Measurements from ENCODE around the gene OSBPL9. TPM values are rescaled to one million over a fixed set of nuclear protein-coding genes. Genes with fewer than 3 reads are reported as not detected.
"Not testable (repeated sequence)": the region's sequence is repeated elsewhere in the genome, so short reads cannot be mapped to it uniquely, and the experiment has no call there.

The OSBPL9 gene
- total RNA-seq, 1 donor from 2014 or later = 41.7 TPM

DNA sequence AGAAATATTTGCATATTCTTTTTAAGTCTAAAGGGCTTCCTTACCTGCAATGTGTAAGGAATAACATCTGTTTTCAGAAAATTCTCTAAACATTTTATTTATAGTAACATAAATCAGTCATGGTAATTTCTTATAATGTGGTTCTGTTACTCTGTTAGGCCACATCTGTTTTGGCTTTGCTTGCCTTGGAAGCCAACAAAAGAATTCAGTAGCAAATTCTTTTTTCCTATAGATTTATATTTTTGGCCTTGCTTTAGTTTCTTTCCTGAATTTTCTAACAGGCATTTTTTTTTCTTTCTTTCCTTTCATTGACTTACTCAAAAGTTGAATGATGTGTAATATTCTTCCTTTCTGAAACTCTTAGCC is 72.2 kb downstream of the OSBPL9 start:
- ATAC-seq (ENCODE audit: poor library complexity) = no peak
- DNase-seq = no peak
- intact Hi-C loops (cut with DNase I) = no loop called here

DNA sequence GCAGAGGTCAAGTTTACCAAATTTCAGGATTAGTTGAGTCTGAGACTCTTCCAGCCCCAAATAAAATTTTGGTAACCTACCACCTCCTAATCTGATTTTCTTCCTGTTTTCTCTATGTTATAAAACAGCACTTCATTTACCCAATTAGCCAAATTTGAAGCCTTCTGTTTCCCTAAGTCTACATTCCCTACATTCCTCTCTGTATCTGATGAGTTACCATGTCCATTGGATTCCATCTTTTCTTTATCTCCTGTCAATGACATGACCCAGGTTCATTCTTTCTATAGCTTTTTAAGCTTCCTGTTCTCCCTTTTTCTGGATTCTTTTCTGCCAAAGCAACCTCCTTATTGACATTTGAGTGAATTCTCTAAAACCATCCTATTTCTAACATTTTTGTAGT is 72.8 kb downstream of the OSBPL9 start:
- DNase-seq (no peak), ATAC-seq (ENCODE audit: poor library complexity) (no peak)
- intact Hi-C loops (cut with DNase I) = no loop called here

DNA sequence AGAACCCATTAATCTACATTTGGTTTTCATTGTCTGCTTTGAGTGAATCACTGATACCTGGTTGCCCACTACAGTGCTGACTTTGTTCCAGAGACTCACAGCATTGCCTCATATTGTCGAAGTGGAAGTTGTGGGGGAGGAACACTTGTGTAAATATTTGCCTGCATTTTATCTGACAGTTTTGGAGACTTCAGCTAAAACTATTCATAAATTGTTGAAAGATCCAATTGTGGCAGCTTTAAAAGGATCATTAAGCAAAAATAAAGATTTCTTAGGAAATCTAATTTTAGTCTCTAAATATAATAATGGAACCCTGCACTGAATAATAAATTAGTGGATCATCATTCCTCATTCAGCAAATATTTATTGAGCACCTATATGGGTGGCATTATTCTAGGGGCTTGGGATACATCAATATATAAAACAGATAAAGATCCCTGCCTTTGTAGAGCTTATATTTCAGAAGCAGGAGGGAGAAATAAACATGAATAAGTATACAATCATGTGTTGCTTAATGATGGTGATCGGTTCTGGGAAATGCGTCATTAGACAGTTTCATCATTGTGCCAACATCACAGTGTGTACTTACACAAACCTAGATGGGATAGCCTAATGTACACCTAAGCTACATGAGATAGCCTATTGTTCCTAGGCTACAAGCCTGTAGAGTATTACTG is 73.5 kb downstream of the OSBPL9 start:
- DNase-seq (no peak), ATAC-seq (ENCODE audit: poor library complexity) (peak; percentile 53)
- intact Hi-C loops (cut with DNase I) = no loop called here

DNA sequence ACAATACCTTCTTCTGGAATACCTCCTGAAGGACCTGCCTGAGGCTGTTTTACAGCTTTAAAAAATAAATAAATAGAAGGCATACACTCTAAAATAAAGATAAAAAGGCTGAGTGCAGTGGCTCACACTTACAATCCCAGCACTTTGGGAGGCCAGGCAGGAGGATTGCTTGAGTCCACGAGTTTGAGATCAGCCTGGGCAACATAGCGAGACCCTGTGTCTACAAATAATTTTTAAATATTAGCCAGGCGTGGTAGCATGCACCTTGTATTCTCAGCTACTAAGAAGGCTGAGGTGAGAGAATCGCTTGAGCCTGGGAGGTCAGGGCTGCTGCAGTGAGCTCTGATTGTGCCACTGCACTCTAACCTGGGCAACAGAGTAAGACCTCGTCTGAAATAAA is 75.0 kb downstream of the OSBPL9 start:
- ATAC-seq (ENCODE audit: poor library complexity) (no peak), DNase-seq (no peak)
- intact Hi-C loops (cut with DNase I) = no loop called here

DNA sequence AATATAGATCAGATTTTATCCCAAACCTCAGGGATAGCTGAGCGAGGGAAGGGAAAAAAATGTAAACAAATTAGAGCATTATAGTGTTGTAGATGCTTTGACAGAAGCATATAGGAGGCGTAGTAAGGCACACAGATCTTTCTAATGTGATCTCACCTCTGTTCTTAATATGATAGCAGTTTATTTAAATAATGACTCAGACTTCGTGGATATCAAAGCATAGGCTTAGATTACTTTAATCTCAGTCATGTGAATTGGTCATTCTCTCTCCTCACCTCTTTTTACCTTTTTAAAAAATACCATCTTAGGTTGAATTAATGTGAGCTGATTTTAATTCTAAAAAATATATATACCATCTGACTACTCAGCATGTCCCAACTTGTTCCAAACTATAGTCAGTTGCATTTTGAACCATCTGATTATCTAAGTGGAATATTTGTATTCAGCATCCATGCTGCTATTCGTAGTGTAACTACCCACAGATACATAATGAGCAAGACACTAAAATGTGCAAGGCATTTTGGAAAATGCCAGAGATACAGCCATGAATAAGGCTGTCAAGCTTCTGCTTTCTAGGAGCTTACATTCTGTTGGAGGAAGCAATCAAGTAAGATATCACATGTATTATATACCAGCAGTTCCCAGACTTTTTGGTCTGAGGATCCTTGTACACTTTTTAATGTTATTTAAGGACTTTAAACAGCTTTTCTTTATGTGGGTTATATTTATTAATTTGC is 76.7 kb downstream of the OSBPL9 start:
- ATAC-seq (ENCODE audit: poor library complexity) (no peak), DNase-seq (no peak)
- intact Hi-C loops (cut with DNase I) = no loop called here

DNA sequence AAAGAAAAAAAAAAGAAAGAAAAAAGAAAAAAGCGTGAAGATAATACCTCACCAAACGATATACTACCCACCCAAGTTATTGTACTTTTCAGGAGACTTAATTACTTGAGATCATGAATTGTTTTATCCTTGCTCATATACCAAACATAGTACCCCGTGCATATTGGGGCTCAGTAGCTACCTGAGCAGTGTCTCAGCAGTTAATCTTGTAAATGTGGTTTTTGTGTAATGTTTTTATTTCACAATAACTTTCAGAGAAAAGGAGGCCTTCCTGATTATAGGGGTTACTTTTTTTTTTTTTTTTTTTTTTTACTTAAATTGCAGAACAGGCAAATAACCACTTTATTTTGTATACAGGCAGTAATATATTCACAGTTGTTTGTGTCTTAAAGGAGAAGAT is 80.3 kb downstream of the OSBPL9 start:
- ATAC-seq (ENCODE audit: poor library complexity) = no peak
- DNase-seq = no peak
- intact Hi-C loops (cut with DNase I) = no loop called here

DNA sequence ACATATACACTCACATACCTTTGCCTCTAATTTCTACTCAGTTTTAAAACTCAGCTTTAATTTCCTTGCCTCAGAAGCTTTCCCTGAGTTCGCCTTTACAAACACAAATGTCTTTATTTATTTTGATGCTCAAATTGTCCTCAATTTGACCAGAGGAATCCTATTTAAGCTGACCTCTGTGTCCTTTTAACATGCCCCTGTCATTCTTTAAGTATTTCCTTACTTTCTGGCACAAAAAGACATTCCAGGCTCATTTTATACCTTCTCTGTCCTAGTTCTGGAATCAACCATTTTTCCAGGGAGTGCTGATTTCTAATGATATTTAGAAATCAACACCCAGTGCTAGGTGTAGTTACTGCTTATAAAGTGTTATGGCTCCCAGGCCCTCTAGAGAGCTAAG is 82.5 kb downstream of the OSBPL9 start:
- no peak for DNase-seq
- intact Hi-C loops (cut with DNase I) = no loop called here
- no peak for ATAC-seq (ENCODE audit: poor library complexity)

DNA sequence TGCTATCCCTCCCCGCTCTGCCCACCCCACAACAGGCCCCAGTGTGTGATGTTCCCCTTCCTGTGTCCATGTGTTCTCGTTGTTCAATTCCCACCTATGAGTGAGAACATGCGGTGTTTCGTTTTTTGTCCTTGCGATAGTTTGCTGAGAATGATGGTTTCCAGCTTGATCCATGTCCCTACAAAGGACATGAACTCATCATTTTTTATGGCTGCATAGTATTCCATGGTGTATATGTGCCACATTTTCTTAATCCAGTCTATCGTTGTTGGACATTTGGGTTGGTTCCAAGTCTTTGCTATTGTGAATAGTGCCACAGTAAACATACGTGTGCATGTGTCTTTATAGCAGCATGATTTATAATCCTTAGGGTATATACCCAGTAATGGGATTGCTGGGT is 84.9 kb downstream of the OSBPL9 start:
- ATAC-seq (ENCODE audit: poor library complexity); intact Hi-C loops (cut with DNase I); DNase-seq: not testable (repeated sequence)

DNA sequence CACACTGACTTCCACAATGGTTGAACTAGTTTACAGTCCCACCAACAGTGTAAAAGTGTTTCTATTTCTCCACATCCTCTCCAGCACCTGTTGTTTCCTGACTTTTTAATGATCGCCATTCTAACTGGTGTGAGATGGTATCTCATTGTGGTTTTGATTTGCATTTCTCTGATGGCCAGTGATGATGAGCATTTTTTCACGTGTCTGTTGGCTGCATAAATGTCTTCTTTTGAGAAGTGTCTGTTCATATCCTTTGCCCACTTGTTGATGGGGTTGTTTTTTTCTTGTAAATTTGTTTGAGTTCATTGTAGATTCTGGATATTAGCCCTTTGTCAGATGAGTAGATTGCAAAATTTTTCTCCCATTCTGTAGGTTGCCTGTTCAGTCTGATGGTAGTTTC is 85.3 kb downstream of the OSBPL9 start:
- ATAC-seq (ENCODE audit: poor library complexity); DNase-seq; intact Hi-C loops (cut with DNase I): not testable (repeated sequence)

DNA sequence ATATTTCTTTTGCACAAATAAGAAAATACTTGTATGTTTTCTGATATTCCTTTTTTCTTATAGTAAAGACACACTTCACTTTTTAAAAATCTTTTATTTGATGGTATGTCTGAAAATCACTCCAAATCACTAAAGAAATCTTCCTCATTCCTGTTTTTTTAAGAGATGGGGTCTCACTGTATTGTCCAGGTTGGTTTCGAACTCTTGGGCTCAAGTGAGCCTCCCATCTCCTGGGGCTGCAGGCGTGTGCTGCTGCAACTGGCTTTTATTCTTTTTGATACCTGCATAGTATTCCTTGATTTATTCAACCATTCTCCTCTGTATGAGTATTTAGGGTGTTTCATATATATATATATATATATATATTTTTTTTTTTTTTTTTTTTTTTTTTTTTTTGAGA is 88.1 kb downstream of the OSBPL9 start:
- intact Hi-C loops (cut with DNase I) = no loop called here
- ATAC-seq (ENCODE audit: poor library complexity) = no peak
- DNase-seq = no peak

DNA sequence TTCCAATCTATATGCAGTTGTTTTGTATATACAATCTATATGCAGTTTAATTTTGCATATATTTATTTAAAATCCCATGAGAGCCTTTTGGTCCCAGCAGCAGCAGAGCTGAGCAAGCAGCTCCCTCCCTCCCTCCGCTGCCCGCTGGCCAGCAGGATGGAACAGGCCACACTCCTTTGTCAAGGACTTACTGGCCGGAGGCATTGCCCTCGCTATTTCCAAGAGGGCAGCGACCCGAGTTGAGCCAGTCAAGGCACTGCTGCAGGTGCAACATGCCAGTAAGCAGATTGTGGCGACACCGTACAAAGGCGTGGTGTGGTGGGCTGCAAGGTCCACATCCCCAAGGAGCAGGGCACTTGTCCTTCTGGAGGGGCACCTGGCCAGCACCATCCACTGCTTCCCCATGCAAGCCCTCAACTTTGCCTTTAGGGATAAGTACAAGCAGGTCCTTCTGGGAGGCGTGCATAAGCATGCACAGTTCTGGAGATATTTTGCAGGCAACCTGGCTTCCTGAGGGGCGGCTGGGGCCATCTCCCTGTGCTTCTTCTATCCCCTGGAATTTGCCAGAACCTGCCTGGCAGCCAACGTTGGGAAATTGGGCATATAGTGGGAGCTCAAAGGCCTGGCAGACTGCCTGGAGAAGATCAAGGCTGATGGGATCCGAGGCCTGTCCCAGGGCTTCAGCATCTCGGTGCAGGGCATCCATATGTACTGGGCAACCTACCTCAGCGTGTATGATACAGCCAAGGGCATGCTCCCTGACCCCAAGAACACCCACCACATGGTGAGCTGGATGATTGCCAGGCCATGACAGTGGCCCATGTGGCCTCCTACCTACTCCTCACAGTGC is 92.2 kb downstream of the OSBPL9 start:
- intact Hi-C loops (cut with DNase I) = no loop called here
- peak; percentile 31 for ATAC-seq (ENCODE audit: poor library complexity)
- DNase-seq = no peak

DNA sequence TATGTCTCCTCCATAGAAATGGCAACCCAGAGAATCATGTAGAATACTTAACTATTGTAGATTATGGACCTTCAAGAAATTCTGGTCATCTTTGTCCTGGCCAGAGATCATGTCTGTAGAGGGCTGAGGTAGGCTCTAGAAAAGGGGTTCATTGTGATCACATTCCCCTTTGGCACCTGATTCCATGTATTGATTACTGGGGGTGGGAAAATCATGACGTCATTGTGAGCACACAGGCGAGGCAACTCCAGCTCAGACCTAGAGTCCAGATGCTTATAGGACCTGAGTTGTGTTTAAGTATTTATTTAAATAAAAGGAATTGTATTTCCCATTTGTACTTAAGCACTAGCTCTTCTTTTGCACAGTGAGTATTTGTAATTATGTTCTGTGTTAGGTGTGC is 93.1 kb downstream of the OSBPL9 start:
- intact Hi-C loops (cut with DNase I) = no loop called here
- no peak for DNase-seq
- no peak for ATAC-seq (ENCODE audit: poor library complexity)

DNA sequence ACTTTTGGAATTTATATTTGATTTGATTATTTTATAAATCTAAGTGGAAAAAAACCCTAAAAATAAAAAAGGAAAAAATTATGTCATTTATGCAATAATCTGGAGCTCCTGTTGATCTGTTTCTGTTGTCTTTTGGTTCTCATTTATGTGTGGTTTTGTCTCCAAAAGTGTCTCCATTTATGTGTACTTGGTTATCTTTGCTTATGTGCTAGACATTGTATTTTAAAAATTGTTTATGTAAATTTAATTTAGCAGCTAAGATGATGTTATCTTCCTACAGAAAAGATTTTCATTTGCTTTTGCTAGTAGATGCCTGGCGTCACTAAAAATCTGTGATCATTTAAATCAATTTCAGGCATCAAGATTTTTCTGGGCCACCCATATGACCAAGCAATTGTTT is 95.7 kb downstream of the OSBPL9 start:
- DNase-seq = no peak
- no peak for ATAC-seq (ENCODE audit: poor library complexity)
- intact Hi-C loops (cut with DNase I) = no loop called here

DNA sequence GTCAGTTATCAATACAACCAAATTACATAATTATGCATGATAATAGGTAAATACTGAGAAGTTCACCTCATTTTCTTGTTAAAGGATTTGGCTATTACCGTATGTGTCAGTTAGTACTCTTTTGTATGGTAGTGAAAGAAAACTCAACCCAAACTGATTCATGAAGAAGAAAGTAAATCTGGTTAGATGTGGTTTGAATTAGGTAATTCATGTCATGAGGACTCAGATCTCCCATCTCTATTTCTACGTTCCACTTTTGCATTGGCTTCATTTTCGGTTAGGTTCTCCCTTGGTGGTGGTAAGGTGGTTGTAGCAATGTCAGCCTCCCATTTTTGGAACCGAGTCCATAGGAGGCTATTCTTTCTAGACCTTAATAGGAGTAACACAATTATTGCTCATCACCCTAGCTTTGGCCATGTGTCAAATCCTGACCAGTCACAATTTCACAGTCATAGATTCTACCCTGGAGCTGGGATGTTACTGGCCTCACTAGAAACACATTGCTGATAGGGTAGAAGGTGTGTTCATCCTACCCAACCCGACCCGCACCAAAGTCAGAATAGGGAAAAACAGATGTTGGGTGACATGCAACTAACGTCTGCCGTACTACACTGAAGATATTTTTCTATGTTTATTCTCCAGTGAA is 97.6 kb downstream of the OSBPL9 start:
- ATAC-seq (ENCODE audit: poor library complexity) (no peak), DNase-seq (no peak)
- intact Hi-C loops (cut with DNase I) = no loop called here

DNA sequence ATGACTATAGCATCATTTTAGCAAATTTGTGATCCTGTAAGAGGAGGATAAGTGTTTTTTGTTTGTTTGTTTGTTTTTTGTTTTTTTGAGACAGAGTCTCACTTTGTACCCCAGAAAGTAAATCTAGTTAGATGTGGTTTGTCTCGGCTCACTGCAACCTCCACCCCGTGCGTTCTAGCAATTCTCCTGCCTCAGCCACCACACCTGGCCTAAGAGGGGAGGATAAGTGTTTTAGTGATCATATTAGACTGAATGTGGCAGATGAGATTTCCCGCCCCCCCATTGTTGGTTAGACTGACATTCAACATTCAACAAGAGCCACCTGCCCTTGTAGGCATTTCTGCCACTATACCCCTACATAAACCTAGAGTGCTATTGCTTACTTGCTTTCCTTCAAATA is 98.5 kb downstream of the OSBPL9 start:
- intact Hi-C loops (cut with DNase I) = no loop called here
- no peak for ATAC-seq (ENCODE audit: poor library complexity)

DNA sequence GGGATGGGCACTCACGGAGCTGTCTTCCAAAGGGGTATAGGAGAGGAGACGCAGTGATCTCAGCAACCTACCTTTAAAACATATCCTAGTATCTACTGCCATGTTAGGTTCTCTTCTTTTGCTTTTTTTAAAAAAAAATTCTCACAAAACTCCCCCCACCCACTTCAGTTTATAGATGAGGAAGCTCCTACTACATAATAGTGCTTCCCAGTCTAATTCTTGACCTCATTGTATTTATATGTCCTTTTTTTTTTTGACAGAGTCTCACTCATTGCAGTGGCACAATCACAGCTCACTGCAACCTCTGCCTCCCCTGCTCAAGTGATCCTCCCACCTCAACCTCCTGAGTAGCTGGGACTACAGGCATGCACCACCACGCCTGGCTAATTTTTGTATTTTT is 99.9 kb downstream of the OSBPL9 start:
- ATAC-seq (ENCODE audit: poor library complexity) (no peak), DNase-seq (no peak)
- intact Hi-C loops (cut with DNase I) = no loop called here

More for the DNA sequence above, 98.5 kb downstream of the OSBPL9 start:
- DNase-seq = no peak

DNA sequence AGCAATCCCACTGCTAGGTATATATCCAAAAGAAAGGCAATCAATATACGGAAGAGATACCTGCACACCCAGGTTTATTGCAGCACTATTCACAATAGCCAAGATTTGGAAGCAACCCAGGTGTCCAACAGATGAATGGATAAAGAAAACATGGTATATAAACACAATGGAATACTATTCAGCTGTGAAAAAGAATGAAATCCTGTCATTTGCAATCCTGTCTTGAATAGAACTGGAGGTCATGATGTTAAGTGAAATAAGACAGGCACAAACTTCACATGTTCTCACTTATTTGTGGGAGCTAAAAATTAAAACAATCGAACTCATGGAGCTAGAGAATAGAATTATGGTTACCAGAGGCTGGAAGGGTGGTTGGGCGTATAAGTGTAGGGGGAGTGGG is 101.0 kb downstream of the OSBPL9 start:
- ATAC-seq (ENCODE audit: poor library complexity) (no peak), DNase-seq (no peak)
- intact Hi-C loops (cut with DNase I) = no loop called here

DNA sequence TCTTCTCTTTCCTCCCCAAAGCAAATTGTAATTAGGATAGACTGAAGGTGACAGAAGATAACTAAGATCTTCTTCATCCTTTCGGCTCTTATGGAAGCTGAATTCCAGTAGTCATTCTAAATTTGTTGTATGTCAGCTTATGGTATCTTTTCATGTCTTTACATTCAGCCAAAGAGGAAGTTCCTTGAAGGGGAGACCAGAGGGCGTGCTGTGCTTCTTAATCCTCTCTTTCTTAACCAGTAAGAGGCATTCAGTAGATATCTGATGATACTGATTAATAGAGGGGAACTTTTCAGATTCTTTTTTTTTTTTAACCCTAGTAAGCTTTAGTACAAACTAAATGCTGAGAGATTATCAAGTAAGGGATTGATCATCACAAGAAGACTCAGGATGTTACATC is 102.3 kb downstream of the OSBPL9 start:
- intact Hi-C loops (cut with DNase I) = no loop called here
- no peak for ATAC-seq (ENCODE audit: poor library complexity)
- DNase-seq = no peak

DNA sequence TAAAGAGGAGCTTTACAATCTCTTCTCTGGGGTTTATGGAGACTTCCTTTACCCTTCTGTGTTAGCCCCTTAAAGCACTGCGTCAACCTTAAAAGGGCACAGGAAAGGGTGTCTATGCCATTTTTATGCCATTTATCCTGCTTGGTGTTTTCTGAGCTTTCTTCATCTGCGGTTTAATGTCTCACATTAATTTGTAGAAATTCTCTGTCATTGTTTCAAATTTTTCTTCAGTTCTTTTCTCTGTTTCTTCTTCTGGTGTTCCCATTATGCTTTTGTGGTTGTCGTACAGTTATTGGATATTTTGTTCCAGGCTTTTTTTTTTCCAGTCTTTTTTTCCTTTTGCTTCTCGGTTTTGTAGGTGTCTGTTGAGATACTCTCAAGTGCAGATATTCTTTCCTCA is 107.9 kb downstream of the OSBPL9 start:
- no peak for DNase-seq
- intact Hi-C loops (cut with DNase I) = no loop called here
- ATAC-seq (ENCODE audit: poor library complexity) = no peak
